GM12892 (cell line): ENCODE data around the gene NFIB.

Source experiments
- POLR2A ChIP-seq: IDR thresholded peaks from 2 replicates; pipeline ENCODE4 v1.6.1; 2011; ENCODE audit warnings: low read depth, low read length, control low read depth
- POLR2AphosphoS5 ChIP-seq: IDR thresholded peaks from 2 replicates; pipeline ENCODE4 v1.6.1; 2011; ENCODE audit warnings: low read depth, low read length, control low read depth

GRCh38 chr9:14283276-14283675 lies 30.7 kb downstream of the NFIB start:
- TF ChIP-seq POLR2A (no peak), POLR2AphosphoS5 (no peak)
